ENCODE results near the gene PHACTR3.
"Not testable (repeated sequence)": the region's sequence is repeated elsewhere in the genome, so short reads cannot be mapped to it uniquely, and the experiment has no call there.

Gene PHACTR3

DNA sequence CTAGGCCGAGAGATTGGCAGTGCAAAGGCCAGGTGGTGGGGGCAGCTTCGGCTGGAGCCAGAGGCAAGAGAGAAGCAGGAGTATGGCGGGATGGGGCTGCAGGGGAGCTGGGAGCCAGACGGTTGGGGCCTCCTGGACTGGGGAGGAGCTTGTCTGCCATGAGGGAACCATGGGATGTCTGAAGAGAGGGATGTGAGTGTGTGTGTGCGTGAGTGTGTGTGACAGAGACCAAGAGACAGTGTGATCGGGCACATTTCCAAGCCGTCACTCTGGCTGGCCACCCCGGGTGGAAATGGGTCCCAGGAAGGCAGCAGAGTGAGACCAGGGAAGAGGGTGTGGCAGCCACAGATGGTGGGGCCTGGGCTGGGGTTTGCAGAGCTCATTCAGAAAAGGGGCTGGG, 13.8 kb downstream of the PHACTR3 start:
- in situ Hi-C loops (cut with MboI; ENCODE audit: low sequenced_read_pairs): no loop called here

DNA sequence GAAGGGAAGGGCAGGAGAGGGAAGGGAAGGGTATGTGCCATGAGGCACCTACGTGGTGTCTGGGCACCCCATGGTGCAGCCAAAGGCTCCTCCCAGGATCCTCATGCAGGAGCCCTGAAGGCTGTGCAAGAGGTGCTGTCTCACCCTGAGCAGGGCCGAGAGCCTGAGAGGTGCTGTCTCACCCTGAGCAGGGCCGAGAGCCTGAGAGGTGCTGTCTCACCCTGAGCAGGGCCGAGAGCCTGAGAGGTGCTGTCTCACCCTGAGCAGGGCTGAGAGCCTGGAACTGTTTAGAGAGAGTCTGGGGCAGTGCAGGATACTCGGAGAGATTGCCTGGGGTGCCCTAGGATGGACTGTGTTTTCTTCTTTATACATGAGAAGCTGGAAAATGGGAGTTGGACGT, 14.2 kb downstream of the PHACTR3 start:
- in situ Hi-C loops (cut with MboI; ENCODE audit: low sequenced_read_pairs): not testable (repeated sequence)

DNA sequence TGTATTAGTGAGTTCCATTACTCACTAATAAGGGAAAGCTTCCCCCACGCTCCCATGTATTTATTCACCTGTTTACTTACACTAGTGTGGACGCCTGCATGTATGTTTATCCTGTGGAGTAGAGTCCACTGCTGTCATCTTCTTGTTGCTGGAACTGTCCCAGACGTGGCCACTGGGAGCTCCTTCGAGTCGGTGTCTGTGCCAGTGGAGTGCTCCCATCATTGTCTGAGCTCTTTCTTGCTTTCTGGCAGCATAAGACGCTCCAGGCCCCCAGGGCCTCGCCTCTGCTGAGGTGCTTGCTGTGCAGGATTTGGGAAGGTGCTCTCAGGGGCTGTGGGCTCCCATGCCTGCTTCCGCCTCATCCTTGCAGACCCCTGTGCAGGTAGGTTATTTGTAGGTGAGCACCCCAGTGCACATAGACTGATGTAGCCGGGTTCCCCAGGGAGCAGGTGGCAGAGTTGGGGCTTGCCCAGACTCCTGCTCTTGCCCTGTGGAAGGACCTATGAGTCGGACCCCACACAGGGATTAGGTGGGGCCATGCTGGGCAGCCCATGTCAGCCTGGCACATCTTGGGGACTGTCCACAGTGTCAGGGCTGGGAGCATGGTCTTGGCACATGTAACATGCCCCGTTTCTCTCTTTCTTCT, 16.6 kb downstream of the PHACTR3 start:
- in situ Hi-C loops (cut with MboI; ENCODE audit: low sequenced_read_pairs): no loop called here

DNA sequence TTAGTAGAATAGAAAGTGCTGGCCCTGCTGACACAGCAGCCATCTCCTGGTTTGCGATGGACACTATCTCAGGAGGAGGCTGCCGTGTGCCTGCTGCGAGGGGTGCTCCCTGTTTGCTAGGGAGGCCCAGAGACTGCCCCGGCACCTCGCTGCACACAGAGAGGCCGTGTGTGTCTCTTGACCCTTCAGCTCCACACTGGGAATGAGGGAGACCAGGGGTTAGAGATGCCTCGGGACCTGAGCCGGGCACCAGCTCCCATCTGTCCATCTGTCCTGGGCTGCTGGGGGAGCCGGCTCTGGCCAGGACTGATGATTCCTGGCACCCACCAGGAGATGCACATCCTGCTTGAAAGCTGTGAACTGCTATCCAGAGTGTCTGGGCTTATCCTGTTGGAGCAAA, 18.2 kb downstream of the PHACTR3 start:
- in situ Hi-C loops (cut with MboI; ENCODE audit: low sequenced_read_pairs): no loop called here

DNA sequence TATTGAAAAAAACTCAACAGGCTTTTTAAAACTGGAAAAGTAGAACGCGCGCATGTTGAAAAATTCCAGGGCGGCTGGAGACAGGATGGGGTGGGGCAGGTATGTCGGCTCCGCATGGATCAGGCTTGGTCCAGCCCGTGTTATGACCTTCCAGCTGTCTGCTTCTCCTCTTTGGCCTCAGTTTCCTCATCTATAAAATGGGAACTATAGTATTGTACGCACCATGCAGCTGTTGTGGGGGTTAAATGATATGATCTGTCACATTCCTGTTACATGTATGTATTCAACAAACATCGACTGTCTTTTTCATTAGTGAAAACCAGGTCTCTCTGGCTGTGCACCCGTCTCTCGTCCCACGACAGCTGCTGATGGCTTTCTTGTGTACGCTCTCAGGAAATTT, 18.8 kb downstream of the PHACTR3 start:
- in situ Hi-C loops (cut with MboI; ENCODE audit: low sequenced_read_pairs): no loop called here

DNA sequence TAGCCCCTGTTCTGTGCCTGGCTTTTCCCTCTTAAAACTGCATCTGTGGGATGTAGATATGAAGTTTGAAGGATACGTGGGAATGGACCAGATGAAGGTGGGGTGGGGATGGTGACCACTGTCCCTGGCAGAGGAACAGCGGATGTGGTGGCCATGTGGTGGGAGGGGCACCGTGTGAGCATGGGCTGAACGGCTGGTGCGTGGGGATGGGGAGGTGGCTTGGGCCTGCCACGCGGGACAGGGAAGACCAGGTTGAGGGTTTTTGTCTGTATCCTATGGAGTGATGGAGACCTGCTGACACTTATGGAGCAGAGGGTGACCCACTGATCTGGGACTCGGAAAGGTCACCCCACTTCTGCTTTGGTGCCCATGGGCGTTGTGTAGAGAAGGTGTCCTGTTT, 19.2 kb downstream of the PHACTR3 start:
- in situ Hi-C loops (cut with MboI; ENCODE audit: low sequenced_read_pairs): no loop called here

DNA sequence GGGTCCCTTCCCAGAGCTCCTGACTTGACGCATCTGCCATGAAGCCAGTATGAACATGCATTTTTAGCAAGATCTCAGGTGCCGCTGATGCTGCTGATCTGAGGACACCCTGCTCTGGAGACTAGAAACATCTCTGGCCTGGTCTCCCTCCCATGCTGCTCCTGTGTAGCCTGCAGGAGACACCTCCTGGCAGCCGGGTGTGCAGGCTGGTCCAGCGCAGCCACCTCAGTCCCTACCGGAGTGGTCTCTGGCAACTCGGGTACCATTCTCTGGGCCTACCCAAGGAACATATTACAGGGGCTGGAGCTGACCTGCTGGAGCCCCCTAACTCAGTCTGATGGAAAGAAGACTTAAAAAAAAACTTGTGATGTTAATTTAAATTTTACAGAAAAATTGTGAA, 20.1 kb downstream of the PHACTR3 start:
- in situ Hi-C loops (cut with MboI; ENCODE audit: low sequenced_read_pairs): no loop called here

DNA sequence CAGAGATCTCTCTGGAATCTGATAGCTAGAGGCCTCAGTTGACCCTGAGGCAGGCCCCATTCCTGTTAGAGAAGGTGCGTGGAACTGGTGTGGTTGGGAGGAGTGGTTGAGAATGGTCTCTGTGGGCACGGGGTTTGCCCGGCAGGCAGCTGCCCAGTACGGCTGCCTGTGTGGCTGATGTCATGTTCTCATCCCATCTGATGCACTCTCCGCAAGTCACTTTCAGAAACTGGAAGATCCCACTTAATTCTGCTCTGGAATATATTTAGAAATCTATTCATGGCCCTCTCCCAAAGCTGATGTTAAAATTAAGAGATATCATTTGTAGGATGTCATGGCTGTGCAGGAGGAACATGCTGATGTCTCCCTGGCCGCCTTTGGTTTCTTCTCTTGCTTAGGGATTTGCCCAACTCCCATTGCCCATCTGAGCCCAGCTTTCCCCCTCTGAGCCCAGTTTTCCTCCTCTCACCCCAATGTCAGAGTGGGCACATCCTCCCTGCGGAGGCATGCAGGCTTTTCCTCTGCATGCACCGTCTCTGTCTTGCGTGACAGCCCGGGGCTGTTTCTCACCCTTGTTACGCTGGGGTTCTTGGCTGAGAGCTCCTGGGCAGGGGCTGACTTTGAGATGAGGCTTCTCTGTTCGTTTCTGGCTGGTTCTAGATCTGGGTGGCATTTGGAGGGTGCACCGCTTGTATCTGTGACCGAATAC, 21.0 kb downstream of the PHACTR3 start:
- in situ Hi-C loops (cut with MboI; ENCODE audit: low sequenced_read_pairs): no loop called here

DNA sequence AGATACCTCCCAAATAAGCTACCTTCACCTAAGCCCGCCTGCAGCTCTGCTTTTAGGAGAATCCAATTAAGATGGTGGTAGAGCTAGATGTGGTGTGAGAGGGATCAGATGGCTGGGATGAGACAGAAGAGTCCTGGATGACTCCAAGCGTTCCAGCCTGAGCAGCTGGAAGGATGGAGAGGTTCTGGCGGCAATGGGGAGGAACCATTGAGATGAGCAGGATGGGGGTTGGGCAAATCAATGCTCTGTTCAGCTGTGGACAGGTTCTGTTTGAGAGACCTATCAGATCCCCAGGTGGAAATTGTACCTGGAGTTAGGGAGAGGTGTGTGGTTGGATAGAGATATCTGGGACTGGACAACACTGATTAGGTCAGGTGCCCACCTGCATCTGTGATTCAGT, 23.0 kb downstream of the PHACTR3 start:
- in situ Hi-C loops (cut with MboI; ENCODE audit: low sequenced_read_pairs): no loop called here

DNA sequence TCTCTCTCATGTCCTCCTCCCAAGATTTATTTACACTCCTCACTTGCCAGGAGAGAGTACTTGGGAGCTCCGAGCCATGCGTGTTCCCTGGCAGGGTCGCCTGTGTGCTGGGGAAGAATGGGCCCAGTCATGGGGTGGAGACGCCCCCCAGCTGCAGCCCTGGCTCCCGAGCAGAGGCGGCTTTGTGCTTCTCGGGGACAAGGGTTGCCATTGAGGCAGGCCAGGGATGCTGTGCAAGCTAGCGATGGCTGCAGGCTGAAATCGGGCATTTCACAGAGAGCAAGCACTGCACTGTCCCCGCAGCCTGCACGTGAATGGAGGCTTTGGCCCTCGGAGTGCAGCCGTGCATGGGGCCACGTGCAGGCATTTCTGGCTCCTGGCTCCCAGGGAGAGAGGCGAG, 23.8 kb downstream of the PHACTR3 start:
- in situ Hi-C loops (cut with MboI; ENCODE audit: low sequenced_read_pairs): no loop called here

DNA sequence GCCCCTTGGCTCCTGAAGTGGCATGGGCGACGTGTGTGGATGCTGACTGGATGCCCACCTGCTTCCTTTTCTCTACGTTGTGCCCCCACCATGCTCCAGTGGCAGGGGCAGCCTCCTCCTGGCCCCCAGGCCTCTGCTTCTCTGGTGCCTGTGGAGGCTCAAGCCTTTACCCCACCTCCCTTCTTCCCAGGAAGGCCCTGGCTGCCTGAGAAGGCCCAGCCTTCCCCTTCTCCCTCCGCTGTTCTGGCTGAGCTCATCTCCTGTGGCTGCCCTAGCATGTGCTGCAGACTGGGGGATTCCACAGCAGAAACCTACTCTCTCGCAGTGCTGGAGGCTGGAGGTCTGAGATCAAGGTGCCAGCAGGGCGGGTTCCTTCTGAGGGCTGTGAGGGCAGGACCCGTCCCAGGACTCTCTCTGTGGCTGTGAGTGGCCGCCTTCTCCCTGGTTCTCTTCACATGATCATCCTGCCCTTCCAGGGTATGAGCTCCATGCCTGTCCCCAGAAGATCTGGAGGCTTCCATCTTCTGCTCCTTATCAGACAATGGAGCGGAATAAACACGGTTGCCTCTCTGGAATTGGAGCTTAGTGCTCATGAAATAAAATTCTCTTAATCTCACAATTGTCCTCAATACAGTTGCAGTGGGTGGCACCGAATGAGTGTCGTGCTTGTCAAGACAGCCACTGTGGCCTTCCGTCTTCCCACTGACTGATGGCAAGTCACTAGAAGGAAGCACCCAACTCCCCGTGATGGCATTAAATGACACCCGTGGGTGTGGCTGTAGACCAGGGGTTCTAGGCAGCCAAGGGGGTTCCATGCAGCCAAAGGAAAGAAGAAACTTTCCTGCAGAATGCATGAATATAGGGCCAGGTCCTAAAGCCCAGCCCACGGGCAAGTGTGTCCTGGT, 25.1 kb downstream of the PHACTR3 start:
- in situ Hi-C loops (cut with MboI; ENCODE audit: low sequenced_read_pairs): no loop called here

DNA sequence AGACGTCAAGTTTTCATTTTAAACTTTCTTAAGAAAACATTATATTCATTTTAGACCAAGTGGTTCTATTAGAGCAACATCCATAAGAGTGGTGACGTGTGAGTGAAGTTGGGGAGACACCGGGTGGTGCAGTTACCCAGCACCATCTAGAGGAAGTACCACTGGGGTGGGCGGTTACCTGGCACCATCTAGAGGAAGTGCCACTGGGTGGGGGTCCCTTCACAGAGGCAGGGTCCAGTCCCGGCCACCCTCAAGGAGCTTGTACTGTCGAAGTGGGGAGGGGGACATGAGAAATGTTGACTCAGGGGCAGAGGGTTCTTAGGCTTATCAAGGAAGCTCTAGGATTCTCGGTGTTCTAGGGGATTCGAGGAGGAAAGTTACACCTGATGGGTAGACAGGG, 26.2 kb downstream of the PHACTR3 start:
- in situ Hi-C loops (cut with MboI; ENCODE audit: low sequenced_read_pairs): no loop called here

DNA sequence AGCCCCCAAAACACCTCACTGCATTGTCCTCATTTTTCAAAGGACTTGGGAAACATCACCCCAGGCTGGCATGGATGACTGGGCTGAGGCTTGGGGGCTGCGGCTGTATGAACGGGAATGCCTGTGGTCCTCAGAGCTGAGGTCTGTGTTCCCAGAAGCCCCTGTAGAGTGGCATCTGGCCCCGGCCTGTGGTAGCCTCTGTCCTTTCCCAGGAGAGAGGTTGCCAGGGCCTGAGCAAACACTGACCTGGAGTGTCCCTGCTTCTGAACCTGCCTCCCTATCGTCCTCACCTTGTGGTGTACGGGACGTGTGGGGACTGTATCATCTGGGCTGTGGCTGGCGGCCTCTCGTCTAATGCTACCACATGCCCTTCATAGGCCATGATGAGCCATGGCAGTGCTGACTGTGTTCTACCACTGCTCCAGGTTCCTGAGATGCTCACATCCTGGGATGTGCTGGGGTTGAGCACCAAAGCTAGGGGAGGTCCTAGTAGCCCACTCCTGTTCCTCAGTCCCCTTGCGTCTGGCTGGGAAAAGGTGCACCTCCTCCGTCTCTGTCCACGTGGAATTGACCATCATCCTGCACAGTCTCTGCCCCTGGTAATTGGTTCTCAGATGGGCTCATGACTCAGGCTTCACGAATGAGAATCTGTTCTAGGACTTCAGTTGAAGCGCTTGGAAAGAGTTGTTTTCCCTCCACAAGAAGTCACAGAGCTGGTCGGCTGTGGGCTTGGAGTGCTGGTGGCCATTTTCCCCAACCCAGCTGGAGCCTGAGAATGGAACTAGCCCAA, 27.6 kb downstream of the PHACTR3 start:
- in situ Hi-C loops (cut with MboI; ENCODE audit: low sequenced_read_pairs): no loop called here

DNA sequence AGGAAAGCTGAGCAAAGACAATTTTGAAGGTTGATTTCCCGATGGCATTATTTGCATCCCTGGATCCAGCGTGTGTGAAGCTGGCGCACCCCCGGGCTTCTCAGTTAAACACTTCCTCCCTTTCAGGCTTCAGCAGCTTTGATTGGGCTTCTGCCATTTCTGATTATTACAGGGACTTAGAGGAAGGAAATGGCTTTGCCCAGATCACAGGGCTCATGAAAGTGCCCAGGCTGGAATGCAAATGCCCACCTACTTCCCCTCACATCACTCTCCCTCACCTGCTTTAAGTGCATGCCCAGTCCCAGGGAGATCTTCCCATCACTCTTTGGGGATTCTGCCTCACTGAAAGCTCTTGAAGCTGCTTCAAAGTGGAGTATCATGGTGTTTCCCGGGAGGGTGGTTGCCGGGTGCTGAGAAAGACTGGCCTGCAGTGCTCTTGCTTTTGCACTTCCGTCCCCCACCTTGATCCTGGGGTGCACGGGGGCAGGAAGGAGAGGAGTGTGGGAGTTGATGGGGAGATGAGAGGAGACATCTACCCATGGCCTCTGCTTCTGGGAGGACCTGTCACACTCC, 28.3 kb downstream of the PHACTR3 start:
- in situ Hi-C loops (cut with MboI; ENCODE audit: low sequenced_read_pairs): no loop called here

DNA sequence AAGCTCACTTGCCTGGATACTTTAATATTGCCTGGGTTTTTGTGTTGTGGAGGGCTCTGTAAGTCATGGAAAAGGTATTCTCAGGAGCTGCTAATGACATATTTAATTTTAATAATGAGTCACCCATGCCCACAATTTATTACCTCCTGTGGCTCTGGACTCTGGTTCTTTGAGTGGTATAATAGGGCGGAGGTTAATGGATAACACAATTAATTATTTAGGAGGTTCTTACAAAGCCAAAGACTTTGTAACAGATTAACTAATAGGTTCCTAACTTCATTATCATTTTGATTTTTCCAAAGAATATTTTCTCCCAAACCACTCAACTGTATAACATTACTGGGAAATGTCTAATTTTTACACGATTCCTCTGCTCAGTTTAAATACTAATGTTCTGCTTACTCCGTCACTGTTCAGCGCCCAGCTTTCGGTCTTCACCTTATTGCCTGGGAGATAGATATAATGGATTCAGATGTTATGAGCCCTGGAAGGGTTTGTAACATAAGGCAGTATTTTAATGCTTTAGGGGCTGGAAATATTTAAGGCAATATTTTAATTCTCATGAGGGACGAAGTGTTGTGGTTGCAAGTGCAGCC, 29.4 kb downstream of the PHACTR3 start:
- in situ Hi-C loops (cut with MboI; ENCODE audit: low sequenced_read_pairs): no loop called here

DNA sequence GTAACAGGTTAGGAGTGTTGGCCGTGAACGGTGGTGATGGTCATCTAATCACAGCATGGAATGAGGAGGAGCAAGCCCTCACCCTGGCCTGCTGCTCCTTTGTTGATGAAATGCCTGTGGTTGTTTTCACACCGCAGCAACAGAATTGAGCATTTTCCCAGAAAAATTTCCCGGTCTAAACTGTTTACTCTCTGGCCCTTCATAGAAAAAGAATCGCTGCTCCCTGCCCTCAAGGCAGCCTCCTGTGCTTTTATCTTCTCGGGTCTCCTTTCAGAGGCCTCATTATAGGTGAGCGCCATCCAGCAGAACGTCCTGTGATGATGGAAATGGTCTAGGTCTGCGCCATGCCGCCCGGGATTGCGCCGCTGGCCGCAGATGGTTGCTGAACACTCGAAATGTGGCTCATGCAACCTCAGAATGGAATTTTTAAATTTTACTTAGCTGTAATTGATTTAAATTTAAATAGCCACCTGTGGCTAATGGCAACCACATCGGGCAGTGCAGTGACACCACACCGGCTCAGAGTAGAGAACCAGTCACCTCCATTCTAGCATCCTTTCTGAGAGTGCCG, 30.2 kb downstream of the PHACTR3 start:
- in situ Hi-C loops (cut with MboI; ENCODE audit: low sequenced_read_pairs): no loop called here

DNA sequence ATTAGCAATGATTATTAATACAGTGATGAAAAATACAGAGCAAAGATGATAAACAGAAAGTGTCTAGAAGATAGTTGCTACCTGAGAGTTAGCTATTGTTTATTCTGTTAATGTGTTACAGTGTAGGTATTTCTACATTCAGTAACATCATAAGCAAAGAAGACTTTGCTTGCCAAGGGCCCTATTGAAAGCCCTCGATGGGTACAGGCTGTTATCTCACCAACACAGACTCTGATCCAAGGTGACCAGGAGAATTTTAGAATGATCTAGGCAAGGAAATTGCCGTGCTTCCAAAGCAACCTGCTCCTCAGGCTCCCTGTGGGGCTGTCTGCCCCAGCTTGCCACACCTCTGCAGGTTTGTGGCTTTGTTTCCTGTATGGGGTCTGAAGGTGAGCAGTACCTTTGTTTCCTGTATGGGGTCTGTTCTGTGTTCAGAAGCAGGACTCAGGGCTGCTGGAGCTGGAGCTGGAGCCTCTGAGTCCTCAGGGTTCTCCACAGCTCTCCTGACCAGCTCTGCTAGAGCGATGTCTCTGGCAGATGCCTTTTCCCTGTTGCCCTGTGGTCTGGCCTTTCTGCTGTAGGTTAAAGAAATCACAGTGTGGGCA, 32.5 kb downstream of the PHACTR3 start:
- in situ Hi-C loops (cut with MboI; ENCODE audit: low sequenced_read_pairs): no loop called here

DNA sequence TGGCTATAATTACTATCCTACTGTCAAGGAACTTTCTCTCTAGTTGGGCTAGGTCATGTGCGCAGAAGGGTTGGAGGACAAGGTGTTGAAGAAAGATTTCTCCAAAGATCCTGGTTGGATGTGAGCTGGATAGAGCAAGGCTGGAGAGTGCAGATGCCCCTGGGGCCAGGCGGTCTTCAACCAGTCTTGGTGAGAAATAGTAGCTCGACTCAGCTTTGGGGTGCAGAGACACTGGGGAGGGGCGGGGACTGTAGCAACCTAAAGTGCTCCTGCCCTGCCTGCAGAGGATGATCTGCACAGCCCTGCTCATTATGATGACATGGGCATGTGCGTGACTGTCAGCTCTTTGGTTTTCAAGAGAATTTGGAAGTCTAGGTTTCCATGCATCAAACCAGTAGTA, 35.9 kb downstream of the PHACTR3 start:
- in situ Hi-C loops (cut with MboI; ENCODE audit: low sequenced_read_pairs): no loop called here

DNA sequence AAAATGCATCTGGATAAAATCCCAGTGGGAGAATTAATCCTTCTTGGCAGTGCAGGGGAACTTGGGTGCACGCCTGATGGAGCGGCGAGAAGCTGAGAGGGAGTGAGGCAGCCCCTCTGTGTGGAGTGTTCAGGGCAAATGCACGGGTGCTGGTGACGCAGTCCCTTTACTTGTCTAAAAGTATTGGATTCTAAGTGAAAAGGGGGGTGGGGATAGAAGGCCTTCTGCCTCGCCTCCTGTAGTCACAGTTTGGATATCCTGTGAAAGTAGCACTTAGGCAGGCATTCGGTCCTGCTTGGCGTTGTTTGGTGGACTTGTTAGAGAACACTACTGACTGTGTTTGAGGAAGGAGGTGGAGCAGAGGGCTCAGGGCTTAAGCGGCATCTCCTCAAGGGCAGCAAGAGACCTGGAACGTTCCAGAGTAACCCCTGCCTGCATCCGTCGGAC, 39.3 kb downstream of the PHACTR3 start:
- in situ Hi-C loops (cut with MboI; ENCODE audit: low sequenced_read_pairs): no loop called here
